ENCODE data around the gene DAP. TPM values are rescaled to one million over a fixed set of nuclear protein-coding genes. Genes with fewer than 3 reads are reported as not detected.
A peak's percentile ranks its signal among the peaks of the same experiment; 100 is the strongest.

DAP gene
- polyA plus RNA-seq, 3 donors, result 60.9 to 69.0 (median 62.3) TPM

GRCh38 chr5:10655161-10655971, 105.7 kb downstream of the DAP start:
- Histone ChIP-seq H4K20me1 (ENCODE audit: insufficient read depth, low read length) (no peaks in the 10 kb centered on the region), H3K27ac (ENCODE audit: low read depth in 1 of 2, low read length in 2 of 2) (no peak overlapping the region), H3K9ac (ENCODE audit: insufficient read depth, low read length, poor library complexity, severe bottlenecking) (no peak overlapping the region), H2AFZ (ENCODE audit: insufficient read depth, low read depth, low read length, poor library complexity, severe bottlenecking) (no peak overlapping the region), H3K4me2 (replicated peaks; ENCODE audit: extremely low read depth, low read length, poor library complexity, severe bottlenecking) (no peak overlapping the region), H3K4me3 (replicated peaks in 1 of 3; ENCODE audit: low read depth in 2 of 3, low read length in 3 of 3) (no peak overlapping the region), H3K79me2 (ENCODE audit: insufficient read depth, low read length) (no peaks in the 10 kb centered on the region), H3K4me1 (ENCODE audit: control insufficient read depth in 1 of 2, insufficient read depth in 2 of 2, low read length in 2 of 2) (no peaks in the 10 kb centered on the region), H3K9me3 (replicated peaks in 1 of 2; ENCODE audit: control insufficient read depth in 1 of 2, insufficient read depth in 1 of 2, low read length in 2 of 2) (no peaks in the 10 kb centered on the region), H3K36me3 (replicated peaks in 1 of 2; ENCODE audit: control insufficient read depth in 1 of 2, insufficient read depth in 2 of 2, low read length in 2 of 2) (no peaks in the 10 kb centered on the region), H3K27me3 (ENCODE audit: control insufficient read depth in 2 of 2, insufficient read depth in 2 of 2, low read length in 2 of 2) (no peaks in the 10 kb centered on the region)
- TF ChIP-seq, protein P1, sequence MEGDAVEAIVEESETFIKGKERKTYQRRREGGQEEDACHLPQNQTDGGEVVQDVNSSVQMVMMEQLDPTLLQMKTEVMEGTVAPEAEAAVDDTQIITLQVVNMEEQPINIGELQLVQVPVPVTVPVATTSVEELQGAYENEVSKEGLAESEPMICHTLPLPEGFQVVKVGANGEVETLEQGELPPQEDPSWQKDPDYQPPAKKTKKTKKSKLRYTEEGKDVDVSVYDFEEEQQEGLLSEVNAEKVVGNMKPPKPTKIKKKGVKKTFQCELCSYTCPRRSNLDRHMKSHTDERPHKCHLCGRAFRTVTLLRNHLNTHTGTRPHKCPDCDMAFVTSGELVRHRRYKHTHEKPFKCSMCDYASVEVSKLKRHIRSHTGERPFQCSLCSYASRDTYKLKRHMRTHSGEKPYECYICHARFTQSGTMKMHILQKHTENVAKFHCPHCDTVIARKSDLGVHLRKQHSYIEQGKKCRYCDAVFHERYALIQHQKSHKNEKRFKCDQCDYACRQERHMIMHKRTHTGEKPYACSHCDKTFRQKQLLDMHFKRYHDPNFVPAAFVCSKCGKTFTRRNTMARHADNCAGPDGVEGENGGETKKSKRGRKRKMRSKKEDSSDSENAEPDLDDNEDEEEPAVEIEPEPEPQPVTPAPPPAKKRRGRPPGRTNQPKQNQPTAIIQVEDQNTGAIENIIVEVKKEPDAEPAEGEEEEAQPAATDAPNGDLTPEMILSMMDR (IDR thresholded peaks at IDR 0.05), result no peak
- Mint-ChIP-seq H3K4me1 (no peaks in the 10 kb centered on the region), H3K27ac (peak overlapping the region in 2 of 7 donors; percentile 24 to 57), H3K36me3 (no peaks in the 10 kb centered on the region), H3K27me3 (ENCODE audit: low read depth in 3 of 3) (peaks cover 0 to 2% (median 1%) of the 10 kb centered on the region in 3 donors), H3K9me3 (no peaks in the 10 kb centered on the region), H3K4me3 (no peak overlapping the region)
- DNase-seq, result no peak
- intact Hi-C loops (cut with micrococcal nuclease), result no loop called here
- WGBS (ENCODE audit: insufficient coverage), result 94% methylated on average over 22 of the region's 29 CpGs

GRCh38 chr5:10654566-10654965, 106.5 kb downstream of the DAP start:
- Histone ChIP-seq H3K9me3 (replicated peaks in 1 of 2; ENCODE audit: control insufficient read depth in 1 of 2, insufficient read depth in 1 of 2, low read length in 2 of 2) (no peaks in the 10 kb centered on the region), H3K9ac (ENCODE audit: insufficient read depth, low read length, poor library complexity, severe bottlenecking) (no peak overlapping the region)
- no peak overlapping the region for H3K27ac Mint-ChIP-seq

More at GRCh38 chr5:10654566-10654965, 106.5 kb downstream of the DAP start:
- no peak for DNase-seq
- Mint-ChIP-seq H3K4me3 (no peak overlapping the region), H3K36me3 (no peaks in the 10 kb centered on the region), H3K9me3 (peaks cover 0 to 2% (median 0%) of the 10 kb centered on the region in 7 donors), H3K4me1 (no peaks in the 10 kb centered on the region), H3K27me3 (ENCODE audit: low read depth in 3 of 3) (peaks cover 0 to 1% (median 0%) of the 10 kb centered on the region in 3 donors)
- Histone ChIP-seq H3K4me1 (ENCODE audit: control insufficient read depth in 1 of 2, insufficient read depth in 2 of 2, low read length in 2 of 2) (no peaks in the 10 kb centered on the region), H3K4me2 (replicated peaks; ENCODE audit: extremely low read depth, low read length, poor library complexity, severe bottlenecking) (no peak overlapping the region), H2AFZ (ENCODE audit: insufficient read depth, low read depth, low read length, poor library complexity, severe bottlenecking) (no peak overlapping the region), H3K4me3 (replicated peaks in 1 of 3; ENCODE audit: low read depth in 2 of 3, low read length in 3 of 3) (no peak overlapping the region), H3K36me3 (replicated peaks in 1 of 2; ENCODE audit: control insufficient read depth in 1 of 2, insufficient read depth in 2 of 2, low read length in 2 of 2) (no peaks in the 10 kb centered on the region), H4K20me1 (ENCODE audit: insufficient read depth, low read length) (no peaks in the 10 kb centered on the region), H3K27me3 (ENCODE audit: control insufficient read depth in 2 of 2, insufficient read depth in 2 of 2, low read length in 2 of 2) (no peaks in the 10 kb centered on the region), H3K79me2 (ENCODE audit: insufficient read depth, low read length) (no peaks in the 10 kb centered on the region), H3K27ac (ENCODE audit: low read depth in 1 of 2, low read length in 2 of 2) (no peak overlapping the region)
- TF ChIP-seq, protein P1 (IDR thresholded peaks at IDR 0.05), result no peak
- 93% methylated on average over 2 of the region's 13 CpGs for WGBS (ENCODE audit: insufficient coverage)
- intact Hi-C loops (cut with micrococcal nuclease), result no loop called here
